NCI-H82 treated with DMSO at 0.1 percent for 48 hours (cell line): ENCODE measurements around the gene HPX.
A peak's percentile ranks its signal among the peaks of the same experiment; 100 is the strongest.
"Not testable (repeated sequence)": the region's sequence is repeated elsewhere in the genome, so short reads cannot be mapped to it uniquely, and the experiment has no call there.

Experiments
- DNase-seq: peaks from one replicate; lab custom pipeline; 2025; ENCODE audit not compliant: unreplicated experiment; lab: John Stamatoyannopoulos, UW

Gene HPX

DNA sequence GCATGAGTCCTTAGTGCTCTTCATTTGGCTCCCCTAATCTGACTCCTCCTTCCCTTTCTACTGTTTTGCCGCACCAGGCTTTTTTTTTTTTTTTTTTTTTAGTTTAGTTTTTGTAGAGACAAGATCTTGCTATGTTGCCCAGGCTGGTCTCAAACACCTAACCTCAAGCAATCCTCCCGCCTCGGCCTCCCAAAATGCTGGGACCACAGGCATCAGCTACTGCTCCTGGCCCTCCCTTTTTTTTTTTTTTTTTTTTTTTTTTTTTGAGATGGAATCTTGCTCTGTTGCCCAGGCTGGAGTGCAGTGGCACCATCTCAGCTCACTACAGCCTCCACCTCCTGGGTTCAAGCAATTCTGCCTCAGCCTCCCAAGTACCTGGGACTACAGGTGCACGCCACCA lies 48.5 kb downstream of the HPX start:
- DNase-seq, result not testable (repeated sequence)

DNA sequence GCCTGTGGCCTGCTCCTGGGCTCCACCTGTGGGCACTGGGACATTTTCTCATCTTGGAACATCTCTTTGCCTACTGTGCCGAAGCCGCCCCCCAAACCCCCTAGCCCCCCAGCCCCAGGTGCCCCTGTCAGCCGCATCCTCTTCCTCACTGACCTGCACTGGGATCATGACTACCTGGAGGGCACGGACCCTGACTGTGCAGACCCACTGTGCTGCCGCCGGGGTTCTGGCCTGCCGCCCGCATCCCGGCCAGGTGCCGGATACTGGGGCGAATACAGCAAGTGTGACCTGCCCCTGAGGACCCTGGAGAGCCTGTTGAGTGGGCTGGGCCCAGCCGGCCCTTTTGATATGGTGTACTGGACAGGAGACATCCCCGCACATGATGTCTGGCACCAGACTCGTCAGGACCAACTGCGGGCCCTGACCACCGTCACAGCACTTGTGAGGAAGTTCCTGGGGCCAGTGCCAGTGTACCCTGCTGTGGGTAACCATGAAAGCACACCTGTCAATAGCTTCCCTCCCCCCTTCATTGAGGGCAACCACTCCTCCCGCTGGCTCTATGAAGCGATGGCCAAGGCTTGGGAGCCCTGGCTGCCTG lies 49.2 kb downstream of the HPX start:
- DNase-seq, result no peak

DNA sequence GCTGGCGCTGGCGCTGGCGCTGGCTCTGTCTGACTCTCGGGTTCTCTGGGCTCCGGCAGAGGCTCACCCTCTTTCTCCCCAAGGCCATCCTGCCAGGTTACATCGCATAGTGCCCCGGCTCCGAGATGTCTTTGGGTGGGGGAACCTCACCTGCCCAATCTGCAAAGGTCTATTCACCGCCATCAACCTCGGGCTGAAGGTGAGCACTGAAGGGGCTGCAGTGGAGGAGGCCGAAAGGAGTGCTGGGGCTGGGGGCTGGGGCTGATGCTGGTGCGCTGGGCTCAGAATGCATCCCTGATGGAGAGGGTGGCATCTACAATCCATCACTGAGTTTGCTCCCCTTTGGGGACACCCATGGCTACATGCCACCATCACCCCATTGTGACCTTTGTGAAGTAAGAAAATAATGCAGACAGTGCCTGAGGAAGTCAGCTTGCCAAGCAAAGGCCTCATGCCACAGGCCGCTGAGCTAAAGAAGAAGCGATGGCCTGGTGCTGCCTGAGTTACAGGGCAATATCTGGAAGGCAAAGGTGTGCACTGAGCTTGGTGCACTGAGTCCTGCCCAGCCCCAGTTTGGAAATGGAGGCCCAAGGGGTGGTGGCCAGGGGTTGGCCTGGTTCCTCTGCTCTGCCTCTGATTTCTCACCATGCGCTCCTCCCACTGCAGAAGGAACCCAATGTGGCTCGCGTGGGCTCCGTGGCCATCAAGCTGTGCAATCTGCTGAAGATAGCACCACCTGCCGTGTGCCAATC lies 49.9 kb downstream of the HPX start:
- DNase-seq, result no peak

DNA sequence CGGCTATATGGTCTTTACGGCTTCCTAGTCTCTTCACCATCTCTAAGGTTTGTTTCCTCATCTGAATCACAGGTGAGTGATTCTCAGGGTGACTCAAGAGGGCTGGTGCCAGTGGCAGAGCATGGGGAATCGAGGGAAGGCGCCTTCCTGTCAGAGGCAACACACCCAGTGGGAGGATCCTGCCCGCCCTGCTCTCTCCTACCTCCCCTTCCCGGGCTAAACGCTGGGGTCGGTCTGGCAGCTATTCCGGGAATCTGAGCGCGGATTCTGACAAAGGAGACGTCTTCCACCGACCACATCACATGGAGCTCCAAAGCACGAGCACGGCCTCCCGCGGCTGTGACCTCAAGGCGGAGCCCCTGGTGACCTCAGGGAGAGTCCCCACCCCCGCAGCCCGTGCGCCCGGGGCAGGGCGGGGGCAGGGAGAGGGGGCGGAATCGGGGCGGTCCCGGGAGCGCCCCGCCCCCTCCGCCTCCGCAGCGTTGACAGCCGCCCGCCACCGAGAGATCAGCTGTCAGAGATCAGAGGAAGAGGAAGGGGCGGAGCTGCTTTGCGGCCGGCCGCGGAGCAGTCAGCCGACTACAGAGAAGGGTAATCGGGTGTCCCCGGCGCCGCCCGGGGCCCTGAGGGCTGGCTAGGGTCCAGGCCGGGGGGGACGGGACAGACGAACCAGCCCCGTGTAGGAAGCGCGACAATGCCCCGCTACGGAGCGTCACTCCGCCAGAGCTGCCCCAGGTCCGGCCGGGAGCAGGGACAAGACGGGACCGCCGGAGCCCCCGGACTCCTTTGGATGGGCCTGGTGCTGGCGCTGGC lies 50.7 kb downstream of the HPX start, which contains the start of gene SMPD1:
SMPD1 (plus strand) TSS at position 570 of the 813 bp plus-strand sequence; CDS start at position 695, 125 bp downstream.
- DNase-seq, result peak; percentile 72

DNA sequence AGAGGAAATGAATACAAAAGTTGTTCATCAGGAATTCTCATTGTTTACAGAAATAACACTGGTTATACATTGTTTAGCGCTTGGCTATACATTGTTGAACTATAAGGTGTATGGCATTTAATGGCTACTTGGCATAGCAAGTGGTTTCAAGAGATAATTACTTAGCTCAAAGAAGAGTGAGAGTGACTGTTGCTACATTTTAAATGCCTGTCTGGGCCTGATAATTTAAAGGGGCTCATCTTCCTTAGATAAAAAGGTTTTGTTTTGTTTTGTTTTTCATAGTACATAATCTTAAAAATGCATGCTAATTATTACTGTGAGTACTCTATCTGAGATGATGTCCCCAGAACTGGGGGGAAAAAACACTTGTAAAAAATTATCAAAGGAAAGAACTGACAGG lies 52.0 kb downstream of the HPX start:
- no peak for DNase-seq

DNA sequence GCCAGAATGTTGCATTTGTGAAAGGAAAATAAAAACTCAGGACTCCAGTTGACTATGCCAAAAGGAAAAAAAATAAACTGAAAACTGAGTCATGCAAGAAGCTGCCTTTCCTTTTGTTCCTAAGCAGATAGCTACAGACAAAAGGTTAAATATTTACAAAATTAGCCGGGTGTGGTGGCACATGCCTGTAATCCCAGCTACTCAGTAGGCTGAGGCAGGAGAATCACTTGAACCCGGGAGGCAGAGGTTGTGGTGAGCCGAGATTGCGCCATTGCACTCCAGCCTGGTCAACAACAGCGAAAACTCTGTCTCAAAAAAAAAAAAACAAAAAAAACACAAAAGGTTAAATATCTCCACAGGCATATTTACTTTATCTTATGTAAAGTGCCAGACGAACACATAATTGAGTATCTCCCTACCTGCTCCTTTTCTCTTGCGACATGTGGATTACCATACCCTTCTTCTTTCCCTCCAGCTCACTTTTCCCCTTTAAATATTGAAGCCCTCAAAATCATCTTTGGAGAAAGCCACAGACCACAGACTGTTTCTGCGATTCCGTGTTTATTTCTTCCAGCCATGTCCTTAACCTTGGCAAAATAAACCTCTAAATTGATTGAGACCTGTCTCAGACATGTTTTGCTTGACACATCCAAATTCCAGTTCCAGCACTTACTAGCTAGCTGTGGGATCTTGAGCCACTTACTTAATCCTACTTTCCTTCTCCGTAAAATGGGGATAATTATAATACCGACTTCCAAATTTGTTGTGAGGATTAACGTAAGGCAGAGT lies 52.8 kb downstream of the HPX start:
- DNase-seq, result no peak

DNA sequence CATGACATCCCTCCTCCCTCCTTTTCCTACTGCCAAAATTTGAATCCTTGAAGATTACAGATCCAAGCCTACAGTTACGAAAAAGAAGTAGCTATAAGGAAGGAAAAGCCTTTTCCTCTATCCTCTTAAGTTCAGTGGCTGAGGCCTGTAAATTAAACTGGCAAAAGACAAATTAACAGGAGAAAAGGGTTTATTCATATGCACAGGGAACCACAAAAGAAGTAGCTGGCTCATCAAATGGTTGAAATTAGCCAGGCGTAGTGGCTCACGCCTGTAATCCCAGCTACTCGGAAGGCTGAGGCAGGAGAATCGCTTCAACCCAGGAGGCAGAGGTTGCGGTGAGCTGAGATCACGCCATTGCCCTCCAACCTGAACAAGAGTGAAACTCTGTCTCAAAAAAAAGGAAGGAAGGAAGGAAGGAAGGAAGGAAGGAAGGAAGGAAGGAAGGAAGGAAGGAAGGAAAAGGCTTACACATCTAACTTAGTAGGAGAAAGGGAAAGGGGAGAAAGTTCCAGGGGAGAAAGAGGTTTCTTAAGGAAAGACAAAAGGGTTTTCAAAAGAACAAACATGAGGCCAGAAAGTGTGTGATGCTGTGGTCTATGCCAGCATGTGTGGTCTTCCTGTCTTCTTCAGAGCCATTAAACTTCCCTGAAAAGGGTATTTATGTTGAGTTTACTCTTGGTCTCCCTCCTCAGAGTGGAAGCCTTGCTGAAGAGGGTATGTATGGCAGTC lies 55.6 kb downstream of the HPX start:
- DNase-seq, result no peak
